Osteoblast (primary cell): ENCODE data around the gene LRRC9. TPM values are rescaled to one million over a fixed set of nuclear protein-coding genes. Genes with fewer than 3 reads are reported as not detected.
"Not testable (repeated sequence)": the region's sequence is repeated elsewhere in the genome, so short reads cannot be mapped to it uniquely, and the experiment has no call there.

ENCODE experiments used
- DNase-seq: peaks from one replicate; pipeline ENCODE4 v3.0.0; 2011; ENCODE audit warnings: low spot score, mixed read lengths; ENCODE audit not compliant: insufficient read length; ENCODE audit errors: missing footprints
- H2AFZ ChIP-seq: 2 replicates; pipeline ENCODE4 v1.6.0; 2011; ENCODE audit warnings: mild to moderate bottlenecking, low read length
- H3K27ac ChIP-seq: 2 replicates; pipeline ENCODE4 v1.5.1; 2011; ENCODE audit warnings: mild to moderate bottlenecking, low read depth, low read length, moderate library complexity
- H3K27me3 ChIP-seq: 2 replicates; pipeline ENCODE4 v1.6.0; 2012; ENCODE audit warnings: mild to moderate bottlenecking, control low read depth, inconsistent platforms, low read length, moderate library complexity; ENCODE audit not compliant: insufficient read depth
- H3K36me3 ChIP-seq: 2 replicates; pipeline ENCODE4 v1.5.1; 2011; ENCODE audit warnings: mild to moderate bottlenecking, low read length, control low read depth, moderate library complexity; ENCODE audit not compliant: insufficient read depth
- H3K4me1 ChIP-seq: 2 replicates; pipeline ENCODE4 v1.5.1; 2011; ENCODE audit warnings: mild to moderate bottlenecking, low read length, control low read depth, moderate library complexity; ENCODE audit not compliant: insufficient read depth
- H3K4me2 ChIP-seq: 2 replicates; pipeline ENCODE4 v1.6.0; 2011; ENCODE audit warnings: mild to moderate bottlenecking, low read length; ENCODE audit not compliant: insufficient read depth
- H3K4me3 ChIP-seq: fragments of 200-600 bp; sonication (generic); 3 replicates; pipeline ENCODE4 v1.5.1; 2012; ENCODE audit warnings: mild to moderate bottlenecking, low read length, inconsistent platforms; ENCODE audit not compliant: insufficient read depth
- H3K79me2 ChIP-seq: 2 replicates; pipeline ENCODE4 v1.6.0; 2012; ENCODE audit warnings: mild to moderate bottlenecking, low read length, control low read depth, inconsistent platforms; ENCODE audit not compliant: insufficient read depth
- H3K9me3 ChIP-seq: 2 replicates; pipeline ENCODE4 v1.5.1; 2011; ENCODE audit warnings: low read depth, low read length, control low read depth
- H4K20me1 ChIP-seq: 2 replicates; pipeline ENCODE4 v1.6.0; 2012; ENCODE audit warnings: mild to moderate bottlenecking, low read length, control low read depth; ENCODE audit not compliant: insufficient read depth
- total RNA-seq: library from RNA; depleted of rRNA; stranded (reverse); fragments of >200 nt; gene quantifications from 2 replicates; pipeline ENCODE4 v1.2.3, GENCODE V29; 2012
- TF ChIP-seq, protein P1 (sequence below): IDR thresholded peaks from 2 replicates; pipeline ENCODE4 v1.5.1; 2011; ENCODE audit warnings: mild to moderate bottlenecking, low read depth, low read length, moderate library complexity; ENCODE audit errors: extremely low read depth

The LRRC9 gene
- total RNA-seq, 1 donor = not detected

DNA sequence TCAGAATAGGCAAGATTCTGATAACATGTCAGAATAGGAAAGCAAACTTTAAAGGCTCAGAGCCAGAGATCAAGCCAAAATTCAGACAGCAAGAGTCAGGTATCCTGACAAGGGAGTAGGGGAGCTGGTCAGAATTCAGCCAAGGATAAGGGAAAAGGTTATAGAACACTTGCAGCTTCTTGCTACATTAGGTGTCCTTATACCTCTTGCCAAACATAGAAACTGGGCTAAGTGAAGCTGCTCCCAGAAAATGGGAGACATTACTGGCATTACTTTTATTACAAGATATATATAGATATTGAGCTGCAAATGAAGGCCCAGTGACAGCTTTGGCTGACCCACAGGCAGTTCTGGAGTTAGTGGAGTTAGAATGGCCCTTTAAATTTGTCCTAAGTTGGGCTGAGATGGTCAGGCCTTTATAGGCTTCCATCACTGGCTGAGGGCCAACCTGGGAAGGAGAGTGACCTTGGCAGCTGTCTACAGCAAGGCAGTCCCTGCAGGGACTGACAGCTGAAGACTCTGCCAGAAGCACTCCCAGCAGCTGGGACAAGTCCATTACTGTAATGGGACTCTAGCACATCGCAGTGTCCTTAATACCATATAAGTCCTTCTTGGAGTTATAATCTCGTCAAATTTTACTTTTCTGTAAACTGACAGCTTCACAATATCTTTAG, 83.0 kb downstream of the LRRC9 start:
- H4K20me1 ChIP-seq = no peaks in the 10 kb centered on the region
- no peak for DNase-seq
- TF ChIP-seq, protein P1, sequence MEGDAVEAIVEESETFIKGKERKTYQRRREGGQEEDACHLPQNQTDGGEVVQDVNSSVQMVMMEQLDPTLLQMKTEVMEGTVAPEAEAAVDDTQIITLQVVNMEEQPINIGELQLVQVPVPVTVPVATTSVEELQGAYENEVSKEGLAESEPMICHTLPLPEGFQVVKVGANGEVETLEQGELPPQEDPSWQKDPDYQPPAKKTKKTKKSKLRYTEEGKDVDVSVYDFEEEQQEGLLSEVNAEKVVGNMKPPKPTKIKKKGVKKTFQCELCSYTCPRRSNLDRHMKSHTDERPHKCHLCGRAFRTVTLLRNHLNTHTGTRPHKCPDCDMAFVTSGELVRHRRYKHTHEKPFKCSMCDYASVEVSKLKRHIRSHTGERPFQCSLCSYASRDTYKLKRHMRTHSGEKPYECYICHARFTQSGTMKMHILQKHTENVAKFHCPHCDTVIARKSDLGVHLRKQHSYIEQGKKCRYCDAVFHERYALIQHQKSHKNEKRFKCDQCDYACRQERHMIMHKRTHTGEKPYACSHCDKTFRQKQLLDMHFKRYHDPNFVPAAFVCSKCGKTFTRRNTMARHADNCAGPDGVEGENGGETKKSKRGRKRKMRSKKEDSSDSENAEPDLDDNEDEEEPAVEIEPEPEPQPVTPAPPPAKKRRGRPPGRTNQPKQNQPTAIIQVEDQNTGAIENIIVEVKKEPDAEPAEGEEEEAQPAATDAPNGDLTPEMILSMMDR = no peak
- no peaks in the 10 kb centered on the region for H3K9me3 ChIP-seq
- H3K79me2 ChIP-seq = no peaks in the 10 kb centered on the region
- H3K4me2 ChIP-seq = no peak overlapping the region
- no peaks in the 10 kb centered on the region for H3K36me3 ChIP-seq
- no peaks in the 10 kb centered on the region for H3K4me1 ChIP-seq
- no peak overlapping the region for H2AFZ ChIP-seq
- no peaks in the 10 kb centered on the region for H3K27me3 ChIP-seq
- no peak overlapping the region for H3K4me3 ChIP-seq
- no peak overlapping the region for H3K27ac ChIP-seq

DNA sequence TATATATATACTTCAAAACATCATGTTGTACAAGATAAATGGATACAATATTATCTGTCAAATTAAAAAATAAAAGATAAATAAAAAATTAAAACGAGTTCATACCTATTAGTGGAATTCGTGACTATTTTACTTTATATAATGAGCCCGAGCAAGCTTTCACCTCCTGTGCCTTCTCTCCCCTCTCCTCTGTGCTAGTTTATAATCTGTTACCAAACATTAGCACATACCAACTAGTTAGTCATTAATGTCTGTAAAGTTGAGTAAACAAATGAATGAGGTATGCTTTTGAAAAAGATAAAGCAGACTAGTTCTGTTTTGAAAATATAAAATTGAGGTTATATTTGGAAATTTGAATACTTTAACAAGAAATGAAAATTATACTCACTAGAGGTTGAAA, 84.0 kb downstream of the LRRC9 start:
- H3K27me3 ChIP-seq = no peaks in the 10 kb centered on the region
- DNase-seq = no peak
- H3K4me2 ChIP-seq = no peak overlapping the region

GRCh38 chr14:60008042-60008441, 88.1 kb downstream of the LRRC9 start:
- Histone ChIP-seq H3K27me3 (no peaks in the 10 kb centered on the region), H3K79me2 (no peaks in the 10 kb centered on the region), H4K20me1 (no peaks in the 10 kb centered on the region), H3K36me3 (no peaks in the 10 kb centered on the region), H2AFZ (no peak overlapping the region), H3K4me1 (no peaks in the 10 kb centered on the region), H3K9me3 (no peaks in the 10 kb centered on the region), H3K4me3 (no peak overlapping the region), H3K4me2 (no peak overlapping the region), H3K27ac (no peak overlapping the region)
- no peak for DNase-seq
- TF ChIP-seq, protein P1 = no peak

More for the DNA sequence above, 84.0 kb downstream of the LRRC9 start:
- Histone ChIP-seq H3K9me3 (no peaks in the 10 kb centered on the region), H3K36me3 (no peaks in the 10 kb centered on the region), H3K4me1 (no peaks in the 10 kb centered on the region), H4K20me1 (no peaks in the 10 kb centered on the region), H3K4me3 (no peak overlapping the region), H3K27ac (no peak overlapping the region), H3K79me2 (no peaks in the 10 kb centered on the region), H2AFZ (no peak overlapping the region)
- TF ChIP-seq, protein P1 = no peak

- DNase-seq, H3K4me2 ChIP-seq, H4K20me1 ChIP-seq, H3K4me3 ChIP-seq, H3K79me2 ChIP-seq, H3K4me1 ChIP-seq, H3K36me3 ChIP-seq, H2AFZ ChIP-seq, H3K27ac ChIP-seq, H3K9me3 ChIP-seq, H3K27me3 ChIP-seq: not testable (repeated sequence)
These were observed 90.3 kb downstream of the LRRC9 start for GRCh38 chr14:60010263-60010662.
